Left lung (tissue), 10 donors: ENCODE measurements around the gene MYPOP. TPM values are rescaled to one million over a fixed set of nuclear protein-coding genes. Genes with fewer than 3 reads are reported as not detected.

Experiments used
- ATAC-seq: fragments of 200-7000 bp; cut with Tn5 transposase; one replicate; pipeline ENCODE4 v1.9.1; 2020; ENCODE audit warnings: moderate library complexity
- DNase-seq, 4 donors: peaks; one replicate each; pipeline ENCODE4 v3.0.0-alpha.2; 2013 to 2020
- H3K27ac ChIP-seq, 2 donors: fragments of 200-600 bp; sonication (generic) in 1 of 2; one replicate each; pipeline versions ENCODE4 v1.5.0 to v1.8.0; 2020 to 2021
- H3K27me3 ChIP-seq, 2 donors: fragments of 200-600 bp; sonication (generic) in 1 of 2; one replicate each; pipeline versions ENCODE4 v1.5.0 to v1.8.0; 2020 to 2021
- H3K36me3 ChIP-seq, 2 donors: fragments of 200-600 bp; sonication (generic) in 1 of 2; one replicate each; pipeline versions ENCODE4 v1.5.0 to v1.8.0; 2020 to 2021
- H3K4me1 ChIP-seq, 2 donors: fragments of 200-600 bp; one replicate each; pipeline ENCODE4 v1.8.0; 2021
- H3K4me3 ChIP-seq, 2 donors: fragments of 200-600 bp; sonication (generic) in 1 of 2; one replicate each; pipeline versions ENCODE4 v1.5.0 to v1.8.0; 2020 to 2021; ENCODE audit warnings: mild to moderate bottlenecking in 1 of 2
- H3K9me3 ChIP-seq, 2 donors: fragments of 200-600 bp; sonication (generic) in 1 of 2; one replicate each; pipeline versions ENCODE4 v1.5.0 to v1.8.0; 2020 to 2021
- CTCF ChIP-seq, 2 donors: fragments of 200-600 bp; sonication (generic) in 1 of 2; IDR thresholded peaks; one replicate each; pipeline versions ENCODE4 v1.5.0 to v1.8.0; 2021; ENCODE audit warnings: antibody characterized with exemption in 2 of 2
- intact Hi-C, 2 donors: fragments of 100-400 bp; cut with DNase I; formaldehyde crosslinking; loops; one replicate each; pipeline versions ENCODE4 v1.11.2 to v1.14.2; 2022
- polyA plus RNA-seq, 6 donors: library from polyadenylated mRNA; unstranded; fragments of 120-200 nt; gene quantifications; one replicate each; pipeline ENCODE4 v1.2.1, GENCODE V29; 2013; ENCODE audit not compliant: insufficient read length in 6 of 6
- total RNA-seq, 2 donors: library from RNA; stranded (reverse); fragmentation: NEBNext Ultra II Directional; extraction: Animal tissue kit (Norgen Biotek cat#: 25700); gene quantifications; one replicate each; pipeline ENCODE4 v1.2.1, GENCODE V29; 2021
- donor health status: DM: no; HTN: yes; CAD: no.
- donor health status: DM: no; HTN: no; CAD: no.

The MYPOP gene
- total and polyA plus RNA-seq, 8 donors: 3.6 to 8.7 (median 5.3) TPM

- intact Hi-C loops: no loop called here
- Histone ChIP-seq H3K27me3 (peaks cover 11 to 92% of the 10 kb centered on the region in 2 donors), H3K4me3 (no peak overlapping the region), H3K36me3 (peaks cover 0 to 5% of the 10 kb centered on the region in 2 donors), H3K4me1 (no peaks in the 10 kb centered on the region), H3K27ac (no peak overlapping the region), H3K9me3 (no peaks in the 10 kb centered on the region)
- ATAC-seq: no peak
- no peak for TF ChIP-seq CTCF (IDR thresholded peaks at IDR 0.05)
- DNase-seq: no peak
Measured at GRCh38 chr19:45938733-45939319, 36.4 kb upstream of the MYPOP start.

GRCh38 chr19:45935267-45935666 lies 32.9 kb upstream of the MYPOP start:
- H3K36me3 ChIP-seq: no peaks in the 10 kb centered on the region
- no peak overlapping the region for H3K4me3 ChIP-seq
- TF ChIP-seq CTCF (IDR thresholded peaks at IDR 0.05): no peak
- H3K4me1 ChIP-seq: no peaks in the 10 kb centered on the region
- H3K27ac ChIP-seq: no peak overlapping the region
- DNase-seq (peak in 1 of 4 donors; percentile 54), ATAC-seq (no peak)
- H3K9me3 ChIP-seq: no peaks in the 10 kb centered on the region
- peaks cover 4 to 81% of the 10 kb centered on the region in 2 donors for H3K27me3 ChIP-seq
- intact Hi-C loops: no loop called here

GRCh38 chr19:45934551-45935230 lies 32.3 kb upstream of the MYPOP start:
- Histone ChIP-seq H3K27ac (no peak overlapping the region), H3K27me3 (peaks cover 2 to 81% of the 10 kb centered on the region in 2 donors), H3K4me1 (no peaks in the 10 kb centered on the region), H3K4me3 (no peak overlapping the region), H3K9me3 (no peaks in the 10 kb centered on the region), H3K36me3 (no peaks in the 10 kb centered on the region)
- ATAC-seq (no peak), DNase-seq (peak in 1 of 4 donors; percentile 54)
- intact Hi-C loops: no loop called here
- no peak for TF ChIP-seq CTCF (IDR thresholded peaks at IDR 0.05)

- H3K27ac ChIP-seq: no peak overlapping the region
- ATAC-seq (no peak), DNase-seq (peak in 1 of 4 donors; percentile 44)
Measured at GRCh38 chr19:45933759-45934158, 31.3 kb upstream of the MYPOP start.

More at GRCh38 chr19:45933759-45934158, 31.3 kb upstream of the MYPOP start:
- Histone ChIP-seq H3K4me1 (no peaks in the 10 kb centered on the region), H3K27me3 (peaks cover 0 to 71% of the 10 kb centered on the region in 2 donors), H3K4me3 (no peak overlapping the region), H3K9me3 (no peaks in the 10 kb centered on the region), H3K36me3 (no peaks in the 10 kb centered on the region)
- intact Hi-C loops: no loop called here
- no peak for TF ChIP-seq CTCF (IDR thresholded peaks at IDR 0.05)
